ENCODE data around the gene GPX2. TPM values are rescaled to one million over a fixed set of nuclear protein-coding genes. Genes with fewer than 3 reads are reported as not detected.

The GPX2 gene
- total RNA-seq, 1 donor from 2014 or later = not detected

DNA sequence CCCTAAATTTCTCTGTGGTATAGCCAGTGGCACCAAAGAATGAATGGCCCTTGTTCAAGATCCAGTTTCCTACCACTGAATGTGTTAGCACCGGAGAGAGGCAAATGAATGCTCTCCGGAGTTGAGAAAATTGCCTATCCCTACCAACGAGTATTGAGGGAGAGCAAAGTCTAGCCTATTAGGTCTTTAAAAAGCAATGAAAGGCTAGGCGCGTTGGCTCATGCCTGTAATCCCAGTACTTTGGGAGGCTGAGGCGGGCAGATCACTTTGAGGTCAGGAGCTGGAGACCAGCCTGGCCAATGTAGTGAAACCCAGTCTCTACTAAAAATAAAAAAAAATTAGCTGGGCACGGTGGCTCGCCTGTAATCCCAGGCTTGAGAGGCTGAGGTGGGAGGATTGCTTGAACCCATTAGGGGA lies 30.5 kb upstream of the GPX2 start:
- Histone ChIP-seq H3K9ac (no peak overlapping the region), H3K27ac (no peak overlapping the region), H3K4me2 (peak overlapping the region; percentile 95), H3K4me3 (no peak overlapping the region), H3K79me2 (ENCODE audit: low read depth) (no peaks in the 10 kb centered on the region), H3K9me3 (ENCODE audit: low read depth) (no peaks in the 10 kb centered on the region), H2AFZ (replicated peaks) (no peak overlapping the region), H3K4me1 (peaks cover 38% of the 10 kb centered on the region), H3K36me3 (no peaks in the 10 kb centered on the region), H4K20me1 (ENCODE audit: low read depth) (peaks cover 10% of the 10 kb centered on the region), H3K27me3 (peaks cover 32% of the 10 kb centered on the region), H3F3A (ENCODE audit: low read depth) (peaks cover 26% of the 10 kb centered on the region)
- no peak for DNase-seq (ENCODE audit: low spot score)
- H3K27me3 Mint-ChIP-seq (ENCODE audit: insufficient read depth, low read depth) = peaks cover 2% of the 10 kb centered on the region
- no peak overlapping the region for H3K27ac Mint-ChIP-seq
- H3K4me1 Mint-ChIP-seq = peaks cover 20% of the 10 kb centered on the region
- H3K9me3 Mint-ChIP-seq = no peaks in the 10 kb centered on the region
- peak overlapping the region; percentile 87 for H3K4me3 Mint-ChIP-seq
- H3K36me3 Mint-ChIP-seq = no peaks in the 10 kb centered on the region
- TF ChIP-seq, protein P1, sequence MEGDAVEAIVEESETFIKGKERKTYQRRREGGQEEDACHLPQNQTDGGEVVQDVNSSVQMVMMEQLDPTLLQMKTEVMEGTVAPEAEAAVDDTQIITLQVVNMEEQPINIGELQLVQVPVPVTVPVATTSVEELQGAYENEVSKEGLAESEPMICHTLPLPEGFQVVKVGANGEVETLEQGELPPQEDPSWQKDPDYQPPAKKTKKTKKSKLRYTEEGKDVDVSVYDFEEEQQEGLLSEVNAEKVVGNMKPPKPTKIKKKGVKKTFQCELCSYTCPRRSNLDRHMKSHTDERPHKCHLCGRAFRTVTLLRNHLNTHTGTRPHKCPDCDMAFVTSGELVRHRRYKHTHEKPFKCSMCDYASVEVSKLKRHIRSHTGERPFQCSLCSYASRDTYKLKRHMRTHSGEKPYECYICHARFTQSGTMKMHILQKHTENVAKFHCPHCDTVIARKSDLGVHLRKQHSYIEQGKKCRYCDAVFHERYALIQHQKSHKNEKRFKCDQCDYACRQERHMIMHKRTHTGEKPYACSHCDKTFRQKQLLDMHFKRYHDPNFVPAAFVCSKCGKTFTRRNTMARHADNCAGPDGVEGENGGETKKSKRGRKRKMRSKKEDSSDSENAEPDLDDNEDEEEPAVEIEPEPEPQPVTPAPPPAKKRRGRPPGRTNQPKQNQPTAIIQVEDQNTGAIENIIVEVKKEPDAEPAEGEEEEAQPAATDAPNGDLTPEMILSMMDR (IDR thresholded peaks at IDR 0.05) = no peak
- TF ChIP-seq EZH2 (IDR thresholded peaks at IDR 0.05) = no peak
- TF ChIP-seq EZH2phosphoT487 (IDR thresholded peaks at IDR 0.05) = no peak

- TF ChIP-seq EZH2phosphoT487 (IDR thresholded peaks at IDR 0.05) (no peak), EZH2 (IDR thresholded peaks at IDR 0.05) (no peak)
- TF ChIP-seq, protein P1 (IDR thresholded peaks at IDR 0.05) = no peak
- H3K27ac Mint-ChIP-seq = no peak within 1 kb of the TSS
- H3K9me3 Mint-ChIP-seq = no peaks in the 10 kb centered on the region
- Histone ChIP-seq H3K9me3 (ENCODE audit: low read depth) (no peaks in the 10 kb centered on the region), H3K79me2 (ENCODE audit: low read depth) (no peaks in the 10 kb centered on the region), H3K36me3 (no peaks in the 10 kb centered on the region), H2AFZ (replicated peaks) (peak within 1 kb of the TSS; percentile 88), H3K27me3 (peaks cover 32% of the 10 kb centered on the region), H3K4me2 (peak within 1 kb of the TSS; percentile 95), H3K4me3 (peak within 1 kb of the TSS; percentile 95), H3K4me1 (peaks cover 37% of the 10 kb centered on the region), H4K20me1 (ENCODE audit: low read depth) (peaks cover 10% of the 10 kb centered on the region), H3F3A (ENCODE audit: low read depth) (peaks cover 26% of the 10 kb centered on the region), H3K9ac (no peak within 1 kb of the TSS), H3K27ac (no peak within 1 kb of the TSS)
- peaks cover 20% of the 10 kb centered on the region for H3K4me1 Mint-ChIP-seq
- DNase-seq (ENCODE audit: low spot score) = peak; percentile 72
- no peaks in the 10 kb centered on the region for H3K27me3 Mint-ChIP-seq (ENCODE audit: insufficient read depth, low read depth)
- peak within 1 kb of the TSS; percentile 87 for H3K4me3 Mint-ChIP-seq
- no peaks in the 10 kb centered on the region for H3K36me3 Mint-ChIP-seq
Measured at GRCh38 chr14:64971943-64972791, 29.6 kb upstream of the GPX2 start, which contains the start of gene RAB15. Gene RAB15, minus strand, starts transcription at chr14:64972336. Its CDS starts 260 bp downstream, at chr14:64972076.

GRCh38 chr14:64971491-64971942 lies 29.0 kb upstream of the GPX2 start:
- TF ChIP-seq EZH2 (IDR thresholded peaks at IDR 0.05) = peak; percentile 37
- TF ChIP-seq EZH2phosphoT487 (IDR thresholded peaks at IDR 0.05) = no peak
- H3K27ac ChIP-seq = no peak overlapping the region
- Mint-ChIP-seq H3K36me3 (no peaks in the 10 kb centered on the region), H3K4me3 (peak overlapping the region; percentile 85), H3K4me1 (peaks cover 18% of the 10 kb centered on the region), H3K27ac (no peak overlapping the region), H3K9me3 (no peaks in the 10 kb centered on the region), H3K27me3 (ENCODE audit: insufficient read depth, low read depth) (no peaks in the 10 kb centered on the region)
- peaks cover 10% of the 10 kb centered on the region for H4K20me1 ChIP-seq (ENCODE audit: low read depth)
- peak overlapping the region; percentile 92 for H3K4me2 ChIP-seq
- no peak for DNase-seq (ENCODE audit: low spot score)
- no peaks in the 10 kb centered on the region for H3K79me2 ChIP-seq (ENCODE audit: low read depth)
- H2AFZ ChIP-seq (replicated peaks) = peak overlapping the region; percentile 88
- peaks cover 33% of the 10 kb centered on the region for H3K4me1 ChIP-seq
- H3K9me3 ChIP-seq (ENCODE audit: low read depth) = no peaks in the 10 kb centered on the region
- H3K4me3 ChIP-seq = peak overlapping the region; percentile 95
- H3K27me3 ChIP-seq = peaks cover 32% of the 10 kb centered on the region
- no peak overlapping the region for H3K9ac ChIP-seq
- no peaks in the 10 kb centered on the region for H3K36me3 ChIP-seq
- H3F3A ChIP-seq (ENCODE audit: low read depth) = peaks cover 26% of the 10 kb centered on the region
